Measurements from ENCODE around the gene CDK5RAP3.
"Not testable (repeated sequence)": the region's sequence is repeated elsewhere in the genome, so short reads cannot be mapped to it uniquely, and the experiment has no call there.

The CDK5RAP3 gene

DNA sequence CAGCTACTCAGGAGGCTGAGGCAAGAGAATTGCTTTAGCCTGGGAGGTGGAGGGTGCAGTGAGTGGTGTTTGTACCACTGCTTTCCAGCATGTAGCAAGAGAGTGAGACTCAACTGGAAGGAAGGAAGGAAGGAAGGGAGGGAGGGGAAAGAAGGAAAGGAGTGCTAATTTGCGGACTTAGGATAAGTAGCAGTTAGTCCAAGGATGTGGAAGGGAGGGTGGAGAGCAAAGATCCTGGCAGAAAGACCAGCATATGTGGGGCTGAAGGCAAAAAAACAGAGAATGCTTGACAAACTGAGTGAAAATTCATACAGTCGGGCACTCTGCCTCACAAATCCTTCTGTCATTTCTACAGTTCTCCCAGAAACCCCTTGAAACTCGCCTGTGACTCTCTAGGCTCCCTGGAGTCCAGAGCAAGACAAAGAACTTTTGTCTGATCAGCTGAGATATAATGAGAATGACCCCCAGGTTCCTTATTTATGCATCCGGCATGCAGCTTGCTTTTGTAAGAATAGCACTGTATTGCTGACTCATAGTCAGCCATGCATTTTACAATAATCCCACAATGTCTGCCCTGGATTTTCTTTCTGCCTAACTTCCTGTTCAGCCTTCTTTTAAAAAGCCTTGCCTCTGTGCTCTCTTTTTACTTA is 31.5 kb downstream of the CDK5RAP3 start:
- no peak for DNase-seq

DNA sequence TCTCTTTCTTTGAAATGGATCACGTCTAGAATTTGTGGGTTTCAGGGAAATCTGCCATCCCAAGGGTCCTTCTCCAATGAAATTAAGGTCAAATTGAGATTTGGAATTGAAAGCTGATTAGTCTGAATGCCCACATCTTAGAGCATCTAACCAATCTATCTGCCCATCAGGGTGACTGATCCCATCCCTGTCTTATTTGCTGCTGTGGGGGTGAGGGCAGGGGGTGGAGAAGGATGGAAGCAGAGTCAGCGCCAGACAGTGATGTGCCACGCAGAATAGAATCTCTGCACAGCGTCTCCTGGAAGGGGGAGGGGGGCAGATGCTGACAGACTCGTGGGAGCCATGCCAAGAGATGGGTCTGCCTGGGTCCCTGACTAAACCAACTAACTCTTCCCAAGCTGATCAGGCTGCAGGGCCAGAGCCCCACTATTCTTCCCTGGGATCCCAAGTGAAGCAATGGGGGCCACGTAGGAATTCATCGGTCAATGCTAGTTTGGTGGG is 32.1 kb downstream of the CDK5RAP3 start:
- no peak for DNase-seq

DNA sequence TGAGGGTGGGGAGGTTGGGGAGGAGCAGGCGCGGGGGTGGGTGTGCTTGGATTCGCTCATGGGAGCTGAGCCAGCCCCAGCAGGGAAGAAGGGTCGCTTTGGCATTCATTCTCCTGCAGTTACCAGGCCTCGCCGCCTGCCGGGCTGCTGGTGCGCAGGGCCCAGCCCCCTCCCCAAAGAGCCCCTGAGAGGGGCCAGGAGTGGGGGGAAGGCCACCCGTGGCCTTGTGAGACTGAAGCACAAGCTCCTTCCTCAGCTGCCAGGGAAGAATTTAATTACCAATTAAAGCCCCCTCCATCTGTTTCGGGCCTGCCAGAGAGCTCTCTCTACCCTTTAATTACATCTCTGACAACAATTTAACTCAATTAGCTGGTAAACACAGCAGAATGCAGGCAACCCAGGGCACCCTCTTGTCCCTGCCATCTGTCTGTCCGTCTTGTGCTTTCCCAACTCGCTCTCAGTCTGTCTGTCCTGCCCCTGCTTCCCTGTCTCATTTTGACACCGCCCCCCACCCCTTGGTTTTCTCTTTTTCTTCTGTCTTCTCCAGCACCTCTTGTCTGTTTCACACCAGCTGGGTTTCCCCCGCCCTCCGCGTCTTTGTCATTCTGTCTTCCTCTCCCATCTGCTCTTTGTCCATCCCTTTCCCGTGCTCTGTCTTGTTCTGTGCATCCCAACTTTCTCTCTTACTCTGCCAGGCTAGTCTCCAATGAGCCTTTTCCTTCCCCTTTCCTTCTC is 32.7 kb downstream of the CDK5RAP3 start:
- DNase-seq: no peak

DNA sequence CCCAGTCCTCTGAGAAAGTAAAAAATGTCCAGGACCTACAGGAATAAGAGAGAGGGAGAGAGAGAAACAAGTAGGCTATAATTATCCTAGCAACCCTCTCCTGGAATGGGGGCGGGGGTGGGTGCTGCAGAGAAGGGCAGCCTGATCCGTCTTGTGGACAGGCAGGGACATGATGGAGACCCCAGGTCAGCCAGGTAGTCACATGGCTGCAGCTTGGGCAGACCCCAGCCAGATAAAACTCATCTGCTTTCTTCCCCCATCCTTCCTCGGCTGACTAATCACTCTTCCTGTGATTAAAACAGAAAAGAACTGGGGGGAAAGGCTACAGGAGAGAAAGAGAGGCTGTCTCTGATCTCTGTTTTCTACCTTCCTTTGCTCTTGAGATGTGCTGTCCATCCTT is 34.1 kb downstream of the CDK5RAP3 start:
- DNase-seq: no peak

DNA sequence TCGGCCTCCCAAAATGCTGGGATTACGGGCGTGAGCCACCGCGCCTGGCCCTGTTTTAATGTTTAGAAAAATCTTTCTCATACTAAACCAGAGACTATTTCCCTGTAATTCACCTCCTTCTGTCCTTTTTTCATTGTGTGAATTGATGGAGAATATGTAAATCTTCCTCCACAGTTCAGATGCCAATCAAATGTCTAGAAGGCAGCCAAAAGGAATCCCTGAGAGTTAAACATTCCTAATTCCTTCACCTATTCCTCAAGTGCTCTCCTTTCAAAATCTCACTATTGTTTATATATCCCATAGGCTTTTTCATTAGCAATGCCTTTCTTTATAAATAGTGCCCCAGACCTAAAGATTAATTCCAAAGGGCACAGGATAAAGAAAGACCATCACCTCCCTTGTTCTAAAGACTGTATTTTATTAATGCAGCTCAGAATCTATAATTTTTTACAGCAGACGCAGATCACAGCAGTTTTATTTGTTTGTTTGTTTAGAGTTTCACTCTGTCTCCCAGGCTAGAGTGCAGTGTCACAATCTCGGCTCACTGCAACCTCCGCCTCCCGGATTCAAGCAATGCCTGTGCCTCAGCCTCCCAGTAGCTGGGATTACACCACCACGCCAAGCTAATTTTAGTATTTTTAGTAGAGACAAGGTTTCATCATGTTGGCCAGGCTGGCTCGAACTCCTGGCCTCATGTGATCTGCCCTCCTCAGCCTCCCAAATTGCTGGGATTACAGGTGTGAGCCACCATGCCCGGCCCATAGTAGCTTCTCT is 36.2 kb downstream of the CDK5RAP3 start:
- DNase-seq: no peak

DNA sequence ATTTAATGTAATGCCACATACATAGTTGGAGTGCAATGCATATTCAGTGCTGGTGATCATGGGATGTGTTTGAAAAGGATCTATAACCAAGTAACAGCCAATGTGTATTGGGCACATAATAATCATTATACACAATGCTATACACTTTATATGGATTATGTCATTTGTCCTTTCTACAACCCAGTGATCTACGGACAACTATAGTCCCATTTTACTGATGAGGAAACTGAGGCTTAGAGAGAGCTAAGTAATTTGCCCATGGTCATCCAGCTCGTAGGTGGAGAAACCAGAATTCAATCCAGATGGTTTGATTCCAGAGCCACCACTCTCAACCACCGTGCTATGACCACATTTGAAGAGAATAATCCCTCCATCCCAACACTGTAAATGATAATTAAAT is 39.3 kb downstream of the CDK5RAP3 start:
- no peak for DNase-seq

DNA sequence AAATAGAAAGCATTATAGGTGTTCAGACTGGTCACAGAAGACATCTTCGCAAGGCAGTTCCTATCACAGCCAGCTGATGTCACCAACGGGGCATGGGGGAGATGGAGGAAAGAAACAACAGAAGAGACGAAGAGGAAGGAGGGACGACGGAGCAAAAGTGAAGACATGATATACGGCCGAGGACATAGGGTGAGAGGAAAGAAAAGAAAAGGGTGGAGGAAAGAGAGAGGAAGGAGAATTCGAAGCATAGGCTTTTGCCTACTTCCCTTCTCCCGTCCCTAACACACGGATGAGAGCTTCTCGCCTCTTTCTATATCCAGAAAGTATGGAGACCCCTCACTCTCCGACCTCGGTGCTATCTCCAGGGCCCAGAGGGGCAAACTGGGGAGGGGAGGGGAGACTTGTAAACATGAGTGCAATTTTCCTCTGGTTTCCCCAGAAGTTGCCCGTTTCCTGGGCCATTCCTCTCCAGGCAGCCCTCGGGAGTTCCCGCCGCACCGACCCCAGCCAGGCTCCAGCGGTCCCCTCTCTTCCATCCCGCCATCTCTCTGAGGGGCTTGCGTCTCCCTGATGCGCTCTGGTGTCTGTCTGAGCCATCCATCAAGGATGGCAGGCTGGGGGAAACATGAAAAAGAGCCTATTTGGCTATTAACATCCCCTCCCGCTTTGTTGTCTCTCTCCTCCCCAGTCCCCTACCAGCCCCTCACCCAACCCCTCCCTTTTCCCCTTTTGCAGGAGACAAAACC is 40.7 kb downstream of the CDK5RAP3 start:
- DNase-seq: no peak

DNA sequence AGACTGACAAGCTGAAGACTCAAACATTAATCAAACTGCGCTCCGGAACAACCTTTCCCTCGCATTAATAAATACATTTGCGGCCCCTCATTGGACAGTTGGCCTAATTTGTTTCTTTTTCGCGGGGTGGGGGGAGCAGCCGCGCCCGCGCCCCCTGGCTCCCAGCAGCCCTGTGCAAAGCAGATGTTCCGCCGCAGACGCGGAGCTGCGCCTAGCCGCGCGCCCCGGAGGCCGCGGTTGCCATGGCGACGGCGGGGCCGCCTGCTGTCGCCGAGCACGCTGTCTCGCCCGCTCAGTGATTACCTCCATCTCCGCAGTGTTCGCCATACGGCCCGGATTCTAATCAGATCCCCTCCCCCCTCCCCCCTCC is 41.2 kb downstream of the CDK5RAP3 start:
- DNase-seq: peak; percentile 55

DNA sequence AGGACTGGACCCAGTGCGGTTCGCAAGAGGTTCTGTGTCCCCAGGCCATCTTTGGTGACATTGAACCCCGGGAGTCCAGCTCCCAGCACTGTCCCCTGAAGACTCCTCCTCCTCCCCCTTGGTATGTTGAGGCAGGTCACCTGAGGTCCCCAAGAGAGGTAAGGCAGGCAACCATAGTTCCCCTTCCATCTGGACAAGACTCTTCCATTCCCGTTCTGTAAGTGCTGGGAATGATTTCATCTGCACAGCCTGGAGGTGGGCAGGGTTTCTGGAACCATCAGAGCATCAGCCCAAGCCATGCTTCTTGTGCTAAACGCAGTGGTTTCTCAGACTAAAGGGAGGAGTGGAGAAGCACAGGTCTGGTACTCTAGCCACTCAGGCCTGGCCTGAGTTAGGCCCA is 41.7 kb downstream of the CDK5RAP3 start:
- no peak for DNase-seq

DNA sequence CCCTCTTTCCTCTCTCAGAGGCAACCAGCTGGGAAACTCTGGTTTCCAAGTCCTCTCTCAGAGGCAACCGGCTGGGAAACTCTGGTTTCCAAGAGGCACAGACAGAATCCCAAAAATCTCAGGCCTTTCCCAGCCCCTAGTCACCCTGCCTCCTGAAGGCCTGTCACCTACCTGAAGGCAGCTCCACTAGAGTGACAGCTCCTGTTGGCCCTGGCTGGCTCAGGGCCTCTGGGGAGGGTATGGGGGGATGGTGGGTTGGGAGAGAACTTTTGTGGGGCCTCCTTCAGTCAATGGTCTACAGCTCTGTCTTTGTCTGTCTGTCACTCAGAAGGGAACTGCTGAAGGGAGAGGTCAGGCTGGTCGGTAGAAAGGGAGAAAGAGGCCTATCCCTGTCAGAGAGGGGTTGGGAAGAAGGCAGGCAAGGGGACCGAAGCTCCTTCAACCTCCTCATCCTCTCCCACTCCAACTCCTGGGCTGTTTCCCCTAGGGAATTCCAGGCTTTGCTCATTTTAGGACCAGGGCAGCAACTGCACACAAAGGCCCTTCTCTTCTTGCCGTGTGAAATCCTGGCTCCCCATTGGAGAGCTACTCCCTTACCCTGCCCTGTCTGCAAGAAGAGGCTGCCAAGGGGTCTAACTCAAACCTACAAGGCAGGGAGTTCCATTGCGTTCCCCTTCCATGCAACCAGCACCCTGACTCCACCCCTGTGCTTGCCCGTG is 43.1 kb downstream of the CDK5RAP3 start:
- no peak for DNase-seq

DNA sequence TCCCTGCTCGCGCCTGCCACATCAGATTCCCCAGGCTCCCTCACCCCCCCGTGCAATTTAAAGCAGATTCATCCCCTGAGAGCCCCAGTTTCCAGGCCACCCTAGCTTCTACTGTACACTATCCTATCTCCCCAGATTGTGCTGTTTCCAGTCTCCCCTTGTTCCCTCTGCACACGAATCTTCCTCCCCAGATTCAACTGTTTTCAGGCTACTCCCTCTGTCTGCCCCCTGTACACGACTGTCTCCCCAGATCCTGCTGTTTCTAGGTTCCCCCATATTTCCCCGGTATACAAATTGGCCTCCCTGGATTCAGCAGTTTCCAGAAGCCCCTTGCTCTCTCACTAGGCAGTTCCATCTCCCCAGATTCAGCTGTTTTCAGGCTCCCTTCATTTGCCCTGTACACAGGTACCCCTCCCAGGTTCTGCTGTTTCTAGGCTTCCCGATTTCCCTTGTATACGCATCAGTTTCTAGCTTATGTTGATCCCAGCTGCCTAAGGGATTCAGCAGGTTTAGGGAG is 43.7 kb downstream of the CDK5RAP3 start:
- DNase-seq: no peak

DNA sequence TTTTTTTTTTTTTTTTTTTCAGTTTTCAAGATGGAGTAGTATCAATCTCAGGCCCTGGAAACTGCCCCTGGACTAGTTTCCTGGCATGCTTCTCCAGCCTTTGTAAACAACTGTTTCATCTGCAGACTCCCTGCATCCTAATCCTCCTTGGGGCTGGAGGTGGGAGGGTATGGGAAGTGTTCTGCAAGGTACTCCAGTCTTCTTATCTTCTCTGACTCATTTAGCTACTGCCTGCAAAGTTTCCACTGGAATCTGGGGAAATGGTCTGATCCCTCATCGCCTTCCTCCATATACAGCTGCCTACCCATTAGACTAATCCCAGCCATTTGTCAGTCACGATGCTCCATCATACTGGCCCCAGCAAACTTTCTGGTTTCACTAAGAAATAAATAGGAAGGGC is 45.2 kb downstream of the CDK5RAP3 start:
- DNase-seq: no peak

DNA sequence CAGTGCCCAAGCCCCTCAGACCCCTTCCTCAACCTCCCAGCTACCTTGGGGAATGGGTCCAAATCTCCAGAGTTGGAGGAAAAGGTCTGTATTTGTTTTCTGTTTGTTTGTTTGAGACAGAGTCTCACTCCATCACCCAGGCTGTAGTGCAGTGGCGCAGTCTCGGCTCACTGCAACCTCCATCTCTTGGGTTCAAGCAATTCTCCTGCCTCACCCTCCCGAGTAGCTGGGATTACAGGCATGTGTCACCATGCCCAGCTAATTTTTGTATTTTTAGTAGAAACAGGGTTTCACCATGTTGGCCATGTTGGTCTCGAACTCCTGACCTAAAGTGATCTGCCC is 46.9 kb downstream of the CDK5RAP3 start:
- DNase-seq: not testable (repeated sequence)

DNA sequence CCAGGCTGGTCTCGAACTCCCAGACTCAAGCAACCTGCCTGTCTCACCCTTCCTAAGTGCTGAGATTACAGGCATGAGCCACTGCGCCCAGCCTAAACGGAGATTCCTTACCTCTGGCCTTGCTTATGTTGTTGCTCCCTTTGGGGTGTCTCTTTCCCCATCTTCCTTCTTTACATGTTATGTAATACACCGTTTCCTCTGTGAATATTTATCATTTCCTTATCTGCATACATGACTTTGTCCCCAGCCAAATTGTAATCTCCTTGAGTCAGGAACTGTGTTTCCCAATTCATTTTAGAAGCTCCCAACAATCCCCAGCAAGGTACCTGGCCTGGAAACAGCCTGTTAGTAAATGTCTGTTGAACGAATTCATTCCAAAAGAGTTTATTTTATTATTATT is 51.0 kb downstream of the CDK5RAP3 start:
- DNase-seq: no peak

DNA sequence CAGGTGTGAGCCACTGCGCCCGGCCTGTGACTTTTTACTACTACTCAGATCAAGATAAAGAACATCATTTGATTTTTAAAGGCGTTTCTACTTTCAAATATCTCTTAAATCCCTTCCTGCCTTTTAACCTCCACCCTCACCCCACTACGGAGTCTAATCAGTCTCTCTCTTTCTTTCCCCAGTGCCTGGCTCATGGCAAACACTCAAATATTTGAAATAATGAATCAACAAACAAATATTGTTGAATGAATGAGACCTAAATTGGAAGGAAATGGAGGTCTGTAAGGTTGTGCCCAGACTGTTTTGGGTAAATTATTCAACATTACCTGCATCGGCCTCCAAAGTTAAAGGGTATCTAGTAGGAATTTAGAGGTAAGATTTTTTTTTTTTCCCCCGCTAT is 52.0 kb downstream of the CDK5RAP3 start:
- DNase-seq: no peak

DNA sequence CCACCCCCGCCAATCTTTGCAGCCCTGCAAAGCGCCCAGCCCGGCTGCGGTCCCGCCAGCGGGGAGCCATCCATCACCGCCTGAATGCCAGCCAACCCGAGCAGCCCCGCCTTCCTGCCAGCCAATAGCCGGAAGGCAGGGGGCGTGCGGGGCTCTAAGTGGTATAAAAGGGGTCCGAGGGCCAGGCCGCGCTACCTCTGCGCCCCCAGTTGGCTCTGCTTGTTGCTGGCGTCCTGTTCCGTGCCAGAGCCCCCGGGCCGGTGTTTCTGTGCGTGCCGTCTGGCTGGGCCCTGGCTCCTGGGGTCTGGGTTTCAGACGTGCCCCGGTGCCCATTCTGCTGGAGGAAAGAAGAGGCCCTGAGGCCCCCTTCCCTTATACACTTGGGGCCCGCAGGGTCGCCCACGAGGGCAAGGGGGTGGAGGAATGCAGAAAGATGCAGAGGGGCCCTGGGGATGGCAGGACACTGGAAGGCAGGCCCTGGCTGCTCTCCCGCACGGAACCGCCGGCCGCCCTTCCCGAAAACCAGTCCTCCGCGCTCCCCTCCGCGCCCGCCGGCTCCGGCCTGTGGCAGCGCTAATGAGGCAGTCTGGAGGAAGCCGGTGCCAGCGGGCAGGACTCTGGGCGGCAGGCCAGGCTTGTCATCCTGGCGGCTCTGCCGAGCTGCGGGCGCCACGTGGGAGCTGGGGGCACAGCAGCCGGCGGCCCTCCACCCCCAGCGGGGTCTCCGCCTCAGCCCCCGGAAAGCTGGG is 52.7 kb downstream of the CDK5RAP3 start:
- peak; percentile 56 for DNase-seq

DNA sequence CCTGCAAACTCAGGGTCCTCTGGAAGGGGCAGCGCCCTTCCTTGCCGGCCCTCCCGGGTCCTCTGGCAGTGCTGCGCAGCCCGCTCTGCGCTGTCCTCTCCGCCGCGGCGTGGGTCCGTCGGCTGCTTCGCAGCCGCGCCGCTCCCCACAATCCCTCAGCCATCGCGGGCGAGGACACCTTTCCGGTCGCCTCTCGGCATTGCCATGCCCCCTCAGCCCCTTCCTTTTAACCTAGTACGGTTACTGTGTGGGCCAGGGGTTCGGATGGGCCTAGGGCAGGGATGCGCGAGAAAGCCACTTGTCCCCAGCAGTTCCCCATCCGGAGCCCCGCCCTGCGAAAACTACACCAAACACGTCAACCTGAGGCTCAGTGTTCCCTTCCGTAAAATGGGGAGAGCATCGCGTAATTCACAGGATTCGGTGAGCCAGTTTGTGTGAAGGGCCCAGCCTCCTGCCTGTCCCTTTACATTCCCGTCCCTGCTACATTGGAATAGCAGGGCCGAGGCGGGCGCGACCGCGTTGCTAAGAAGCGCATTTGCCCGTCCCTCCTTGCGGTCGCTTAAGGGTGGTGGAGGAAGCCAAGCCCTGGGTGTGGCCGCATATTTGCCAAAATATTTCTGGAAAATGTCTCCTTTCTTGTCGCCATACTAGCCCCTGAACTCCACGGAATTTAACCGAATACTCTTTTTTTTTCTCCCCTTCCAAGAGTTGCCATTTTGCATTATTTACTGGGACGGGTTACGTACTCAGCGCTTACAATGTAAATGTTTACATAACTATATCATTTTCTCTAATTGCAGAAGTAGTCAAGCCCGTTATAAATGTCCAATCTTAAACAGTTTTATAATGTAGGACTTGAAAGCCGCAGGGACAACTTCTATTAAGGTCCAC is 53.5 kb downstream of the CDK5RAP3 start:
- DNase-seq: peak; percentile 47

DNA sequence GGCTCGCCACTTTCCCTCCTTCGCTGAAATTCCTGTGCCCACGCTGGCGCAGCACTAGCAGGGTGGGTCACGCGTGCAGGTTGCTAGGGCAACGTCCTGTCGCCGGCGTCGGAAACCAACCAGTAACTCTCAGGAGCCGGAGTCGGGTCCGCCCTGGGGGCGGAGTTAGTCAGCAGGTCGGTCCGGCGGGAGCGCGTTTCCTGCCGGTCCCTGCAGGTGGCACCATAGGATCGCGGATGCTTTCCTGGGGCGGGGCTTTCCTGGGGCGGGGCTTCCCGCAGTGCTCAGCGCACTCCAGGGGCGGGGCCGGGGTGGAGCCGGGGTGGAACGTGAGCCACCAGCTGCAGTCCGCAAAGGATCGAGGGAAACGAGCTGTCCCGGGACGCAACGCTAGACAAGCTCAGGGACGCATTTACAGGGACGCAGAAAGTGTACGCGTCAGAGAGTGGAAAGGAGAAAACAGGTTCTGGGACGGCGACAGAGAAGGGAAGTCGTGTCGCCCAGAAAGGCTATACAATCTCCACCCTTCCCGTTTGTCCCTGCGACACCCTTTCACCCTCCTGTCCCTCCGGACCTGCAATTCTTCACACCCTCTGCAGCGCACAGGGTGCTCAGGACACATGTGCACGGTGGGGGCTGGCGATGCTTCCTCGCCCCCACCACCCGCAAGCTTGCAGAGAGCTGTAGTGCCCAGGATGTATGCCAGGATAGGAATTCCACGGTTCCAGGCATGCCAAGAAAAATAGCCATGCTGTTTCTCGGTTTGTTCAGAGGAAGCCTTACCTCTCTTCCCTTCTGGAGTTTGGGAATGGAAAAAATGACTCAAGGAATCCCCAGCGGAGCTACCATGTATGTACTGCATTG is 54.4 kb downstream of the CDK5RAP3 start:
- DNase-seq: peak; percentile 92

DNA sequence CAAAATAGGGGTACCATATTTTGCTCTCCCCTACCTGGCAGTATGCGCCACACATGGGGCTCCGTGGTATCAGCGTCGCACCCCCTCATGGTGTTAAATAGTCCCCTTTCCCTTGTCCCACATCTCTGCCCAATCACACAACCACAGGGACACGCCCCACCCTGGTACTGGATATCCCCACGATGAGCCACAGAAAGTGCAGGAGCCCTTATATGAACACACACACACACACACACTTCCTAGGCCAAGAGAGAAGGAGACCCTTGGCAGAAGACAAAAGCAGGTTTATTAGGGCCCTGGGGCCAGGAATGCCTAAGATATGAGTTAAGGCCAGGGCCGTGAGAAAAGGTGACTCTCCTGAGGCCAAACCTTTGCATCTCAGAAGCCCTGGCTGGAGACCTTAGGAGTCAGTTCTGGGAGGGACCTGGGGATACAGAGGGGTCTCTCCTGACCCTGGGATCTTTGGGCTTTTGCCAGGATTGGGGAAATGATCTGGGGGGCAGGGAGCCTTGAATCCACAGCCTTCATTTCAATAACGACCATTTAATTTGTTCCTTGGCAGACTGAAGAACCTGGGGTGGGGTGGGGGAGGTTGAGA is 55.1 kb downstream of the CDK5RAP3 start:
- DNase-seq: no peak
